Transverse colon (tissue), 4 donors: Measurements from ENCODE around the gene WNT7A. TPM values are rescaled to one million over a fixed set of nuclear protein-coding genes. Genes with fewer than 3 reads are reported as not detected.

Experiments
- DNase-seq: peaks from one replicate; pipeline ENCODE4 v3.0.0-alpha.2; 2019
- H3K27ac ChIP-seq, 4 donors: fragments of 200-600 bp; sonication (generic); 2 replicates each; pipeline ENCODE4 v1.5.1; 2016 to 2018; ENCODE audit warnings: inconsistent platforms in 4 of 4
- H3K27me3 ChIP-seq: fragments of 200-600 bp; sonication (generic); 2 replicates; pipeline ENCODE4 v1.5.1; 2017; ENCODE audit warnings: inconsistent platforms
- H3K36me3 ChIP-seq, 4 donors: fragments of 200-600 bp; sonication (generic); 2 replicates each; pipeline ENCODE4 v1.5.1; 2017 to 2019; ENCODE audit warnings: inconsistent platforms in 4 of 4
- H3K4me1 ChIP-seq, 4 donors: fragments of 200-600 bp; sonication (generic); 2 replicates each; pipeline ENCODE4 v1.5.1; 2017 to 2020; ENCODE audit warnings: inconsistent platforms in 4 of 4
- H3K4me3 ChIP-seq, 4 donors: fragments of 200-600 bp; sonication (generic); 1 replicate in 1 of 4; 2 replicates in 3 of 4; pipeline versions ENCODE4 v1.5.1 to v1.6.1; 2017 to 2019; ENCODE audit warnings: inconsistent platforms in 4 of 4
- H3K9me3 ChIP-seq, 2 donors: fragments of 200-600 bp; sonication (generic); 2 replicates each; pipeline ENCODE4 v1.5.1; 2017 to 2019; ENCODE audit warnings: inconsistent platforms in 2 of 2
- EP300 ChIP-seq: sonication (generic); formaldehyde crosslinking; IDR thresholded peaks from one replicate; pipeline ENCODE4 v1.6.1; 2017; ENCODE audit warnings: antibody characterized with exemption, low read depth
- POLR2A ChIP-seq: fragments of 450-650 bp; IDR thresholded peaks from one replicate; pipeline ENCODE4 v1.6.1; 2016; ENCODE audit warnings: antibody characterized with exemption, mild to moderate bottlenecking, moderate library complexity
- POLR2AphosphoS5 ChIP-seq, 3 donors: sonication (generic); formaldehyde crosslinking; IDR thresholded peaks; one replicate each; pipeline ENCODE4 v1.6.1; 2016; ENCODE audit warnings: antibody characterized with exemption in 3 of 3
- WGBS, 2 donors: methylation state at CpG; one replicate each; pipeline ENCODE4 v1.1.5; 2018; ENCODE audit warnings: low coverage in 1 of 2; 5-methylcytosine and 5-hydroxymethylcytosine counted together
- in situ Hi-C, 4 donors: fragments of 200-750 bp; cut with MboI; loops; one replicate each; pipeline versions ENCODE4 v1.15.0 to v1.15.1; 2017; ENCODE audit warnings: low sequenced_read_pairs in 3 of 4, low pct_ligation_motif_present in 1 of 4, low pct_unique_long_range_greater_than_20kb in 1 of 4
- intact Hi-C: fragments of 100-400 bp; cut with DNase I; formaldehyde crosslinking; loops from one replicate; pipeline ENCODE4 v1.15.1; 2023; ENCODE audit warnings: low total_unique reads
- total RNA-seq, 4 donors: library from RNA; depleted of rRNA; stranded (reverse); fragments of >200 nt; gene quantifications; one replicate each; pipeline ENCODE4 v1.1.0, GENCODE V29; 2016
- TF ChIP-seq, protein P1 (sequence below), 5 experiments: fragments of 200-600 bp in 3 of 5; fragments of 450-650 bp in 2 of 5; sonication (generic) in 3 of 5; IDR thresholded peaks; 1 replicate in 2 of 5; 2 replicates in 3 of 5; pipeline ENCODE4 v1.5.1; 2016 to 2017; ENCODE audit warnings: antibody characterized with exemption in 5 of 5, inconsistent platforms in 3 of 5, mild to moderate bottlenecking in 2 of 5, moderate library complexity in 1 of 5

The WNT7A gene
- total RNA-seq, 4 donors from 2014 or later, result not detected

GRCh38 chr3:13829311-13829710 lies 50.6 kb downstream of the WNT7A start:
- intact Hi-C loops, result no loop called here
- DNase-seq, result no peak

GRCh38 chr3:13828501-13829265 lies 51.2 kb downstream of the WNT7A start:
- in situ Hi-C loops, result no loop called here
- no peaks in the 10 kb centered on the region for H3K9me3 ChIP-seq
- H3K4me3 ChIP-seq, result no peak overlapping the region
- DNase-seq, result no peak
- H3K27ac ChIP-seq, result no peak overlapping the region
- intact Hi-C loops, result no loop called here
- WGBS, 2 donors, result 74 to 80% methylated on average over 2 to 9 of the region's 9 CpGs
- no peaks in the 10 kb centered on the region for H3K4me1 ChIP-seq
- no peaks in the 10 kb centered on the region for H3K36me3 ChIP-seq
- no peaks in the 10 kb centered on the region for H3K27me3 ChIP-seq
- TF ChIP-seq, protein P1, sequence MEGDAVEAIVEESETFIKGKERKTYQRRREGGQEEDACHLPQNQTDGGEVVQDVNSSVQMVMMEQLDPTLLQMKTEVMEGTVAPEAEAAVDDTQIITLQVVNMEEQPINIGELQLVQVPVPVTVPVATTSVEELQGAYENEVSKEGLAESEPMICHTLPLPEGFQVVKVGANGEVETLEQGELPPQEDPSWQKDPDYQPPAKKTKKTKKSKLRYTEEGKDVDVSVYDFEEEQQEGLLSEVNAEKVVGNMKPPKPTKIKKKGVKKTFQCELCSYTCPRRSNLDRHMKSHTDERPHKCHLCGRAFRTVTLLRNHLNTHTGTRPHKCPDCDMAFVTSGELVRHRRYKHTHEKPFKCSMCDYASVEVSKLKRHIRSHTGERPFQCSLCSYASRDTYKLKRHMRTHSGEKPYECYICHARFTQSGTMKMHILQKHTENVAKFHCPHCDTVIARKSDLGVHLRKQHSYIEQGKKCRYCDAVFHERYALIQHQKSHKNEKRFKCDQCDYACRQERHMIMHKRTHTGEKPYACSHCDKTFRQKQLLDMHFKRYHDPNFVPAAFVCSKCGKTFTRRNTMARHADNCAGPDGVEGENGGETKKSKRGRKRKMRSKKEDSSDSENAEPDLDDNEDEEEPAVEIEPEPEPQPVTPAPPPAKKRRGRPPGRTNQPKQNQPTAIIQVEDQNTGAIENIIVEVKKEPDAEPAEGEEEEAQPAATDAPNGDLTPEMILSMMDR (IDR thresholded peaks at IDR 0.05), result no peak
- TF ChIP-seq POLR2A (no peak), POLR2AphosphoS5 (IDR thresholded peaks at IDR 0.05) (no peak), EP300 (no peak)

More at GRCh38 chr3:13829311-13829710, 50.6 kb downstream of the WNT7A start:
- Histone ChIP-seq H3K4me1 (no peaks in the 10 kb centered on the region), H3K27ac (no peak overlapping the region), H3K27me3 (no peaks in the 10 kb centered on the region), H3K4me3 (no peak overlapping the region), H3K36me3 (no peaks in the 10 kb centered on the region), H3K9me3 (no peaks in the 10 kb centered on the region)
- no peak for TF ChIP-seq POLR2A
- no peak for TF ChIP-seq EP300
- no peak for TF ChIP-seq POLR2AphosphoS5 (IDR thresholded peaks at IDR 0.05)
- in situ Hi-C loops, result no loop called here
- 78 to 96% methylated on average over 5 to 11 of the region's 11 CpGs for WGBS, 2 donors

DNA sequence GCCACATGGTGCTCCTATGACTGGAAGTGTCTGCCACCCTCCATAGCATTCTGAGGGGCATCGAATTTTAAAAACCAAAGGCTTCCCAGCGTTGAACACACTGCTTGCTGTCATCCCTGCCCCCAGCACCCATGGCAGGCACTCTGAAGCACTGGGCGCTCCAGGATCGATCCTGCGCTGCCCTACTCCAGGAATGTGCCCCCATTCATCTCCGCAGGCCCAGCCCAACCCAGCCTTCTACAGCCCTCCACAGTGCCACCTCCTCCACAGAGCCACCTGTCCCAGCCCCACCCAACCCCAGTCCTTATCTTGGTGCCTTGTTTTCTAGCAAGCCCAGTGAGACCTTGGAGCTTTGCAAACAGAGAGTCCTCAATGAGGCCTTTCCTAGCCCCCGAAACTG lies 52.2 kb downstream of the WNT7A start:
- no peak for DNase-seq
- Histone ChIP-seq H3K36me3 (no peaks in the 10 kb centered on the region), H3K4me1 (no peaks in the 10 kb centered on the region), H3K27ac (no peak overlapping the region), H3K9me3 (no peaks in the 10 kb centered on the region), H3K4me3 (no peak overlapping the region), H3K27me3 (no peaks in the 10 kb centered on the region)
- intact Hi-C loops, result no loop called here
- 71% methylated on average over 7 of the region's 7 CpGs; no CpG with 5 or more reads in 1 of the 2 donors for WGBS, 2 donors
- in situ Hi-C loops, result no loop called here
- TF ChIP-seq POLR2A (no peak), EP300 (no peak), POLR2AphosphoS5 (IDR thresholded peaks at IDR 0.05) (no peak)
- TF ChIP-seq, protein P1 (IDR thresholded peaks at IDR 0.05), result no peak

GRCh38 chr3:13827256-13827655 lies 52.6 kb downstream of the WNT7A start:
- intact Hi-C loops, result no loop called here
- DNase-seq, result no peak
- Histone ChIP-seq H3K36me3 (no peaks in the 10 kb centered on the region), H3K27me3 (no peaks in the 10 kb centered on the region), H3K4me1 (no peaks in the 10 kb centered on the region), H3K9me3 (no peaks in the 10 kb centered on the region), H3K27ac (no peak overlapping the region), H3K4me3 (no peak overlapping the region)
- in situ Hi-C loops, result no loop called here
- 37% methylated on average over 3 of the region's 3 CpGs; no CpG with 5 or more reads in 1 of the 2 donors for WGBS, 2 donors
- no peak for TF ChIP-seq POLR2AphosphoS5 (IDR thresholded peaks at IDR 0.05)
- TF ChIP-seq POLR2A, result no peak
- TF ChIP-seq, protein P1 (IDR thresholded peaks at IDR 0.05), result no peak
- no peak for TF ChIP-seq EP300
